Measurements from ENCODE around the gene ABLIM1.
A peak's percentile ranks its signal among the peaks of the same experiment; 100 is the strongest.

The ABLIM1 gene

DNA sequence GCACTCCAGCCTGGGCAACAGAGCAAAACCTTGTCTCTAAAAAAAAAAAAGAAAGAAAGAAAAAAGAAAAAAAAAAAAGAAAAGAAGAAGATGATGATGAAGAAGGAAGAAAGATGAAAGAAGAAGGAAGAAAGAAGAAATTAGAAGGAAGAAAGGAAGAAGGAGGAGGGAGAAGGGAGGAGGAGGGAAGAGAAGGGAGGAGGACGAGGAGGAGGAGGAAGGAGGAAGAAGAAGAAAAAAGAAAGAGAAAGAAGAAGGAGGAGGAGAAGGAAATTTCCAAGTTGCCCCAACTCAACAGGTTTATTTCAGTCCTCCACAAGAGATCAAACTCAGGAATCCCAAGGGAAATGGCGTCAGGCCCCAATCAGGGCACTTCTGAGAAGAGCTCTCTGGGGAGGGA is 115.7 kb downstream of the ABLIM1 start:
- DNase-seq: no peak

GRCh38 chr10:114541797-114542160 is 116.3 kb downstream of the ABLIM1 start:
- DNase-seq: no peak

DNA sequence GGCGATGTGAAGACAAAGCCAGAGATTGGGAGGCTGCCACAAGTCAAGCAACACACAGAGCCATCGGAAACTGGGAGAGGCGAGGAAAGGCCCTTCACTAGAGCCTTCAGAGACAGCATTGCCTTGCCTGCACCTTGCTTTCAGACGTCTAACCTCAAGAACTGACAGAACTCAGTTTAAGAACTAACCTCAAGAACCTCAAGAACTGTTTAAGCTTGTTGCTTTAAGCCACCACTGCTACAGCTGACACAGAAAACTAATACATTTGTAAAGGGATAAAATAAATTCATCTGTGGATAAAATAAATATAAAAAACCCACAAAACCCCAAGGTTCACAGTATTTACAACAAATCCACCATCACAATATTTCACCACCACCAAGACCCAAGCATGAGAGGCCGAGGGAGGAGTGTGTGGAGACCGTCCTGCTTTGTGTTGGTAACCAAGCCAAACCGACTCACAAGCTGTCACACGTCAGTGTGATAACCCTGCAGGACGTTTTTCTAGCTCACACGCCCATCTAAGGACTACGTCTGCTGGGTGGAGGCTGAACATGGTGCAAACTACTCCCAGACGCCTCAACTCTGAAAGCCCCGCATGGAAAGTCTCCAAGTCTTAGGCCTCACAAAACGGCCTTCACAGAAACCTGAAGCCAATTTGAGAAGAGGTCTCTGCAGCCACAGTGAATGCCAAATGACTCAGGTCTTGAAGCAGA is 116.8 kb downstream of the ABLIM1 start:
- no peak for DNase-seq

DNA sequence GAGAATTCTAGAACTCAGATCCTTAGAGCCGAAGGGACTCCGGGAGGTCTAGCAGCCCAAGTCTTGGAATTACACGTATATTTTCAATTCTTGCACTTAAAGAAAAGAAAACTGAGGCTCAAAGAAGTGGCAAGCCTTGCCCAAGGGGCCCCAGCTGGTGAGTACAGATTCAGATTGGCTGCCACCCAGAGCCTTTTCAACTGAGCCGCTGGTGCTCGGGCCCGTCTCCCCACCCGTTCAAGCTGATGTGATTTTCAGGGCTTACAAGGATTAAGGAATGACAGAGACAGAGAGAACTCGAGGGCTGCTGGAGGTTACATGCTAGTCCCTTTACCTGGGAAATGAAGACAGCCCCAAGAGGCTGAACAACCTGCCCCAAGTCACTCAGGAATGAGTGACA is 117.8 kb downstream of the ABLIM1 start:
- DNase-seq: no peak

- no peak for DNase-seq
These were observed 118.5 kb downstream of the ABLIM1 start for GRCh38 chr10:114539623-114540022.

DNA sequence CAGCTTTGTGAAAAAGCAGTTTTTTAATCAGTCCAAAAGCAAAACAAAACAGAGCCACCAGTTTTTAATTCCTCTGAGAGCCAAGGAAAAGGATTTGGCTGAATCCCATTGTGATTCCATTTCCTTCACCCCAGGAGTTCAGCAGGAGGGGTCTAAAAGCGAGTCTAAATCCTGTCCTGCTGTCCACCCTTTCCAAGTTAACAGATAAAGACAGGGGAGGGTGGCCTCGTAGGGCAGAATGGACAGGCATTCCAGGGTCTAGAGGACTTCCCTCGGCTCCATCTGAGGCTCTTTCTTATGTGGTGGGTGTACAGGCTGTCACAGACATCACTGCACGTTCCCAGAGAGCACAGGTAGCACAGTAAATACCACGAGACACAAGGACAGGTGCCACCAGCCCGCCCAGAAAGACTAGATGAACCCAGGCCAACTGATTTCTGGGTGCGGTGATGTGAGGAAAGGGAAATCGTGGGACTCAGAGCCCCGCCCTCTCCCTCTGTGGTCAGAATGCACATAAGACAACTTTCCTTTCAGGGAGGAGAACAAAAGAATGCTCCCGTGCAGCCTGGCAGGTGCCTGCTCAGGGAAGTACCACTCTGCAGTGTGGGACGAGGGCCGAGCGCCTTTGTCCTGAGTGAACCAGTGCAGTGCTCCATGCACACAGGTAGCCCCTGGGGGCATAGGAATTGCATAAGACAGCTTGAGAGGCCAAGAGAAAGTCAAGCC is 119.7 kb downstream of the ABLIM1 start:
- no peak for DNase-seq

GRCh38 chr10:114537736-114538135 is 120.3 kb downstream of the ABLIM1 start:
- DNase-seq: no peak

GRCh38 chr10:114534571-114534981 is 123.5 kb downstream of the ABLIM1 start:
- no peak for DNase-seq

GRCh38 chr10:114532226-114532625 is 125.8 kb downstream of the ABLIM1 start:
- no peak for DNase-seq

GRCh38 chr10:114526504-114527238 is 131.4 kb downstream of the ABLIM1 start:
- DNase-seq: peak; percentile 85 to 88

GRCh38 chr10:114526126-114526503 is 132.0 kb downstream of the ABLIM1 start:
- DNase-seq: peak in 1 of 2 experiments; percentile 24

- no peak for DNase-seq
These were observed 132.6 kb downstream of the ABLIM1 start for GRCh38 chr10:114525368-114525949.

DNA sequence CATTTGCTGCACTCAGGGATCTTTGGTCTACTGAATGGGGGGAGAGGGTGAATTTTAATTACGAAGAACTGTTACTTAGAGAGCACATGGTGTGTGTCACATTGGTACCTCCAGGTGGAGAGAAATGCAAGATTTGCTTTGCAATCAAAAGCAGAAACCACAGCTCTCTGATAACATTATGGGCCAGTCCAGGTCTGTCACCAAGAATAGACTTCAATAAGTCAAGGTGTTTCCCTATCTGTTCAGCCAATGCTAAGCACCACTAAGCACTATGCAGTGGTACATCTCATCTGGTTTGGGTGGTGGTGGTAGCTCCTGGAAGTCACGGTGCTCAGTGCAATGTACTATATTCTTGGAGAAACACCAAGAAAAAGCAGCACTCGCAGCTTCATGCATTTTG is 134.2 kb downstream of the ABLIM1 start:
- no peak for DNase-seq

DNA sequence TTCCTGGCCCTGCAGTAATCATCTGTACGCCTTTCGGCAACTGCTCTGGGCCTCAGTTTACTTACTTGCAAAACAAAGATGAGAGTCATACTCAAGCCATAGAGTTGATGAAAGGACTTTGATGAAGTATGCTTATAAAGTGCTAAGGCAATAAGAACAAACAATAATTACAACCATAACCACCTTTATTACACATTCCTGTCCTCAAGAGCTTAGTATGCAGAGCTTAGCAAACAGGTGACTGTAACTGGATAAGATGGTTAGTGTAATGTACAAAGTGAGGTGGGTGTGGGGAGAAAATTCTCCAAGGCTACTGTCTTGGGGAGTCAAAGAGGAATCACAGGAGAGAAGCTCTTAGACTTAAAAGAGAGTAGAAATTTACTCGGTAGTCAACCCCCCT is 136.8 kb downstream of the ABLIM1 start:
- DNase-seq: no peak

- no peak for DNase-seq
These were observed 137.6 kb downstream of the ABLIM1 start for GRCh38 chr10:114520453-114520852.

GRCh38 chr10:114519756-114520293 is 138.2 kb downstream of the ABLIM1 start:
- no peak for DNase-seq

GRCh38 chr10:114519306-114519669 is 138.8 kb downstream of the ABLIM1 start:
- no peak for DNase-seq

GRCh38 chr10:114518401-114519305 is 139.4 kb downstream of the ABLIM1 start:
- DNase-seq: no peak

DNA sequence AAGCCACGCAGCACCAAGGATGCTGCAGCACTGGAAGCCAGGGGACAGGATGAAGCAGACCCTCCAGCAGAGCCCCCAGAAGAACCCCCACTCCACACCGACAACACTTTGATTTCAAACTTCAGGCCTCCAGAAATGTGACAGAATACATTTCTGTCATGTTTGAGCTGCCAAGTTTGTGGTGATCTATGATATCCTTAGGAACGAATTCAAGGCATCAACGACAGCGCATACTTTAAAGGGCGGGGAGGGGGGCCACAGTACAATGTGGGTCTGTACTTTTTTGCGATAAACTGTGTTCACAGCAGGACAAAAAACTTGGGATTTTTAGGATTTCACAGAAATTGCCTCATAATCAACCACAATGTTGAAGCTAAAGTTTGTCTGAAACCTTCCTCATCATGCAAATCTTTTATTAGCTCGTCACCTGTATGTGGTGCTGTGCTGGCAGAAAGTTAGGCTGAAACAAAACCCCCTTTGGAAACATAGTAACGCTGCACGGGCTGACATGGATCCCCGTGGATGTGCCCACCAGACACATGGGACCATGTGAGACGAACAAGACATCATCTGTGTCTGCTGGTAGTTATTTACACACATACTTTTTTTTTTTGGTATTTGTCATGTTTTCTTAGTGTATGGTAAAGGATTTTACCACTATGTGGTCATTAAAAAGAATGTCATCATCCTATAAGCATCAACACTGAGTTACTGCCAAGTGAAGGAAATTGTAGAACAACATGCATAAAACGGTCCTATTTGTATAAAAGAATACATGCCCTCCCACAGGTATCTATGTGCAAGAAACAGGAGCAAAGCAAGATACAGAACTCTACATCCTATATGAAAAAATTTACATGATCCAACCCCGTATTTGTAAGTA is 140.5 kb downstream of the ABLIM1 start:
- no peak for DNase-seq

DNA sequence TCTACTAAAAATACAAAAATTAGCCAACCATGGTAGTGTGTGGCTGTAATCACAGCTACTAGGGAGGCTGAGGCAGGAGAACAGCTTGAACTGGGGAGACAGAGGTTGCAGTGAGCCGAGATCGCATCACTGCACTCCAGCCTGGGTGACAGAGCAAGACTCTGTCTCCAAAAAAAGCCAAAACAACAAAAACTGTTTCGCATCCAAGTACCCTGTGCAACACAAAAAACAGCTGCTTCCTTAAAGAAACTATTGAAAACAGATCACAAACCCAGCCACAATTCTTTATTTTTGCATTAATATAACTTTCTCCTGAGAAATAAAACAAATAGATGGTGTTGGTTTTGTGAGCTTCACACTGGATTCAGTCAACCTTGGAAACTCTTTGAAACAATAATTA is 141.7 kb downstream of the ABLIM1 start:
- DNase-seq: no peak

DNA sequence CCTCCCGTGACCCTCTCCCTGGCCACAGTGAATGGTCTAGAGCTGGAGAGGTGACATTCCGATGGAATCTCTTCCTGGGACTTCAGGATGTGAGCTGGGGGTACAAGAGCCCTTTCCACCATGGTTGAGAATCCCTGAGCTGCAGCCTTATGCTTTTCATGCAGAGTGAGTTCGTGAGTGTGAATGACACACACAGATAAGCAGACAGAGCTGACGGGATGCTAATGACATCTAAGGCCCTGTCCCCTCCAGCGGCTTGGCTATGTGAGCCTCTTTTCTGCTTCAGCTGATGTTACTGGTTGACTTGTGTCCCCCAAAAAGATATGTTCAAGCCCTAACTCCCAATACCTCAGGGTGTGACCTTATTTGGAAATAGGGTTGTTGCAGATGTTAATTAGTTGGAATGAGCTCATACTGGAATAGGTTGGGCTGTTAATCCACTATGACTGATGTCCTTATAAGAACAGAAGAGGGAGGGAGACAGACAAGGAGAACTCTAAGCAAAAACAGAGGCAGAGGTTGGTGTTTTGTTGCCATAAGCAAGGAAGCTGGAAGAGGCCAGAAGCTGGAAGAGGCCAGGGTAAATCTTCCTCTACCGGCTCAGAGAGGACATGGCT is 142.7 kb downstream of the ABLIM1 start:
- DNase-seq: no peak
